Cardiac muscle cell (in vitro differentiated cells and primary cell): Measurements from ENCODE around the gene OR10H1. TPM values are rescaled to one million over a fixed set of nuclear protein-coding genes. Genes with fewer than 3 reads are reported as not detected.
"Not testable (repeated sequence)": the region's sequence is repeated elsewhere in the genome, so short reads cannot be mapped to it uniquely, and the experiment has no call there.

Source experiments
- DNase-seq, 2 donors: peaks; one replicate each; pipeline versions ENCODE4 v3.0.0 to v3.0.0-alpha.2; 2010 to 2017; ENCODE audit warnings: low read depth in 1 of 2, low spot score in 1 of 2
- H3K27ac ChIP-seq: fragments of 200-600 bp; sonication (generic); 2 replicates; pipeline ENCODE4 v1.5.1; 2016
- H3K27me3 ChIP-seq: fragments of 200-600 bp; sonication (generic); 2 replicates; pipeline ENCODE4 v1.6.0; 2016; ENCODE audit warnings: control low read depth
- H3K36me3 ChIP-seq: fragments of 200-600 bp; sonication (generic); 2 replicates; pipeline ENCODE4 v1.5.1; 2016; ENCODE audit warnings: control low read depth
- H3K4me1 ChIP-seq: fragments of 200-600 bp; sonication (generic); 2 replicates; pipeline ENCODE4 v1.8.1; 2017; ENCODE audit warnings: low read depth, mild to moderate bottlenecking, mixed run types
- H3K4me3 ChIP-seq: fragments of 200-600 bp; sonication (generic); 2 replicates; pipeline ENCODE4 v1.5.1; 2016; ENCODE audit warnings: mild to moderate bottlenecking
- H3K9me3 ChIP-seq: fragments of 200-600 bp; sonication (generic); 2 replicates; pipeline ENCODE4 v1.5.1; 2017; ENCODE audit warnings: low read depth, mild to moderate bottlenecking, control low read depth
- polyA plus RNA-seq: library from polyadenylated mRNA; unstranded; fragments of >200 nt; fragmentation: Nextera tagmentation; extraction: Ambion mirVana; gene quantifications from 2 replicates; pipeline ENCODE4 v1.2.1, GENCODE V29; 2016
- total RNA-seq: library from RNA; depleted of rRNA; stranded (reverse); fragments of >200 nt; gene quantifications from 2 replicates; pipeline ENCODE4 v1.2.3, GENCODE V29; 2016
- TF ChIP-seq, protein P1 (sequence below): IDR thresholded peaks from 2 replicates; pipeline ENCODE4 v1.5.1; 2012; ENCODE audit warnings: low read depth, mild to moderate bottlenecking, low read length

Gene OR10H1
- total and polyA plus RNA-seq, 2 experiments from 2014 or later: not detected

DNA sequence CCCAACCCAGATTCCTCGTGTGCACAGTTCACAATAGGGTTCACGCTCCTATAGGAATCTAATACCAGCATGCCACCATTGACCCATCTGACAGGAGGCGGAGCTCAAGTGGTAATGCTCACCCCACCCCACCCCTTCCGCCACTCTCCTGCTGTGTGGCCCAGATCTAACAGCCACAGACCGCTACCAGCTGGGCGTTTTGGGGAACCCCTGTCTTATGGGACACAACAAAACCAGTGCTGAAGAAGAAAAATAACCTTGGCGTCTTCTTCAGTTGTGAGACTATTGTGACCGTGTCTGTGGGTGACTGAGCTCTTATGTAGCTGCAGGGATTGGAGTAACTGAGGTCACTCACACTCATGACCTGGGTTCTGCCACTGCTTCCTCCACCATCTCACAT lies 5.2 kb upstream of the OR10H1 start:
- Histone ChIP-seq H3K4me1 (no peaks in the 10 kb centered on the region), H3K27me3 (no peaks in the 10 kb centered on the region), H3K9me3 (no peaks in the 10 kb centered on the region), H3K36me3 (no peaks in the 10 kb centered on the region), H3K4me3 (no peak overlapping the region), H3K27ac (no peak overlapping the region)
- DNase-seq: no peak
- TF ChIP-seq, protein P1, sequence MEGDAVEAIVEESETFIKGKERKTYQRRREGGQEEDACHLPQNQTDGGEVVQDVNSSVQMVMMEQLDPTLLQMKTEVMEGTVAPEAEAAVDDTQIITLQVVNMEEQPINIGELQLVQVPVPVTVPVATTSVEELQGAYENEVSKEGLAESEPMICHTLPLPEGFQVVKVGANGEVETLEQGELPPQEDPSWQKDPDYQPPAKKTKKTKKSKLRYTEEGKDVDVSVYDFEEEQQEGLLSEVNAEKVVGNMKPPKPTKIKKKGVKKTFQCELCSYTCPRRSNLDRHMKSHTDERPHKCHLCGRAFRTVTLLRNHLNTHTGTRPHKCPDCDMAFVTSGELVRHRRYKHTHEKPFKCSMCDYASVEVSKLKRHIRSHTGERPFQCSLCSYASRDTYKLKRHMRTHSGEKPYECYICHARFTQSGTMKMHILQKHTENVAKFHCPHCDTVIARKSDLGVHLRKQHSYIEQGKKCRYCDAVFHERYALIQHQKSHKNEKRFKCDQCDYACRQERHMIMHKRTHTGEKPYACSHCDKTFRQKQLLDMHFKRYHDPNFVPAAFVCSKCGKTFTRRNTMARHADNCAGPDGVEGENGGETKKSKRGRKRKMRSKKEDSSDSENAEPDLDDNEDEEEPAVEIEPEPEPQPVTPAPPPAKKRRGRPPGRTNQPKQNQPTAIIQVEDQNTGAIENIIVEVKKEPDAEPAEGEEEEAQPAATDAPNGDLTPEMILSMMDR: no peak

DNA sequence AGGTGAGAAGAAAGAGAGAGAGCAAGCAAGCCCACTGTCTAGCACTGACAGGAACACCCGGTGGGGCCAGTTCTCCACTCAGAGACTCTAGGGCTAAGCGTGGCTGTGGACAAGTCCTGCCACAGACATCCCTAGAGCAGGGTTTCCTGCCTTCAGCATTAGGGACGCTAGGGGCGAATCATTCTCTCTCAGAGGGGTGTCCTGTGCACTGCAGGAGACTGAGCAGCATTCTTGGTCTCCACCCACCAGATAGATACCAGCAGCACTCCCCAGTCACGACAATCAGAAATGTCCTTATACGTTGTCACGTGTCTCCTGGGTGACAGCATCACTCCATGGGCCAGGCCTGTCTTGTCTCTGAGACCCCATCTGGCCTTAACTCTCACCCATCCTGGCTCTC lies 1.5 kb downstream of the OR10H1 start:
- DNase-seq: no peak
- Histone ChIP-seq H3K27me3 (no peaks in the 10 kb centered on the region), H3K27ac (no peak overlapping the region), H3K9me3 (no peaks in the 10 kb centered on the region), H3K4me3 (no peak overlapping the region), H3K4me1 (no peaks in the 10 kb centered on the region), H3K36me3 (no peaks in the 10 kb centered on the region)
- TF ChIP-seq, protein P1: no peak

DNA sequence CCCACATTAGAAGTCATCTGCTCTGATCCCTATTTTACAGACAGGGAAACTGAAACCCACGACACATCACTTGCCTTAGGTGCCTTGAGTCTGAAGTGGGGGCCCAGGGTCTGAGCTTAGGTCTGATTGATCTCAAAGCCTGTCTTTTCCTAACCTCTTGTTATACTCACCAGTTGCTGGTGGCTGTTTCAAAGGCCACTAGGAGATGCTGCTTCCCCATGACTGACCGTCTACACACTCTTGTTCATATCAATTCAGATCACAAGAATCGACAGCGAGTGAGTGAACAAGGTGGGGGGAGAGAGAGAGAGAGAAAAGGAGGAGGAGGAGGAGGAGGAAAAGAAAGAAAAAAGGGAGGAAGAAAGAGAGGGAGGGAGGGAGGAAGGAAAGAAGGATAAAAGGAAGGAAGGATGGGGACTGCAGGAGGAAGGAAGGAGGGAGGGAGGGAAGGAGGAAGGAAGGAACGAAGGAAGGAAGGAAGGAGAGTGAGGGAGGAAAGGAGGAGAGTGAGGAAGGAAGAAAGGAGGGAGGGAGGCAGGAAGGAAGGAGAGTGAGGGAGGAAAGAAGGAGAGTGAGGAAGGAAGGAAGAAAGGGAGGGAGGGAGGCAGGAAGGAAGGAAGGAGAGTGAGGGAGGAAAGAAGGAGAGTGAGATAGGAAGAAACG lies 3.3 kb downstream of the OR10H1 start:
- Histone ChIP-seq H3K4me1 (no peaks in the 10 kb centered on the region), H3K27ac (no peak overlapping the region), H3K36me3 (no peaks in the 10 kb centered on the region), H3K27me3 (no peaks in the 10 kb centered on the region), H3K9me3 (no peaks in the 10 kb centered on the region), H3K4me3 (no peak overlapping the region)
- no peak for DNase-seq
- TF ChIP-seq, protein P1: no peak

DNA sequence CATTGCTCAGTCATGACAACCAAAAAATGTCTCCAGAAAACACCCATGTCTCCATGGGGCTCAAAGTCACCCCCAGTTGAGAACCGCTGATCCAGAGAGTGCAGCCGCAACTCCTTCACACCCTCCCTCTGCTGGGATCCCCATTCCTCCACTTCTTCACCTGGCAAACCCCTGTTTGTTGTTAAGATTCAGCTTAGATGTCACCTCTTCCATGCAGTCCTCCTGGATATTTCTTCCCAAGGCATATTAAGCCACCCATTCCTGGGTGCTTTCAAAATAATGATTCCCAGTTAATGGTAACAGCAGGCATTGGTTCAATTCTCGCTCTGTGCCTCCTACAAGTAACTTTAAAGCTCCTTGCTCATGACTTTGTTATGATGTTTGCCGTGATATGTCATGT lies 4.0 kb downstream of the OR10H1 start:
- Histone ChIP-seq H3K36me3 (no peaks in the 10 kb centered on the region), H3K9me3 (no peaks in the 10 kb centered on the region), H3K27me3 (no peaks in the 10 kb centered on the region), H3K4me3 (no peak overlapping the region), H3K4me1 (no peaks in the 10 kb centered on the region), H3K27ac (no peak overlapping the region)
- TF ChIP-seq, protein P1: no peak
- no peak for DNase-seq

DNA sequence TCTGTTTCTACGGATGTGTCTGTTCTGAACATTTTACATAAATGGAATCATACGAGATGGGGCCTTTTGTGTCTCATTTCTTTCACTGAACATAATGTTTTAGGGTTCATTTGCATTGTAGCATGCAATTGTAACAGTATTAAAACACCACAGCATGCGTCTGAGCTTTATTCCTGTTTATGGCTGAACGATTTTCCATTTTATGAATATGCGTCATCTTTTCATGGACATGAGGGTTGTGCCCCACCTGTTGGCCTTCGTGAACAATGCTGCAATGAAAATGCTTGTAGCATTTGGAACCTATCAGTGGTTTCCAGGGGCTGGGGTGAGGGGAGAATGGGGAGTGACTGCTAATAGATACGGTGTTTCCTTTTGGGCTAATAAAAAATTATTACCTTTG lies 5.1 kb downstream of the OR10H1 start:
- H3K36me3 ChIP-seq: no peaks in the 10 kb centered on the region
- TF ChIP-seq, protein P1: no peak
- H3K4me1 ChIP-seq: no peaks in the 10 kb centered on the region
- no peaks in the 10 kb centered on the region for H3K9me3 ChIP-seq
- no peaks in the 10 kb centered on the region for H3K27me3 ChIP-seq
- no peak overlapping the region for H3K27ac ChIP-seq
- H3K4me3 ChIP-seq: no peak overlapping the region
- DNase-seq: peak in 1 of 2 donors; percentile 0

DNA sequence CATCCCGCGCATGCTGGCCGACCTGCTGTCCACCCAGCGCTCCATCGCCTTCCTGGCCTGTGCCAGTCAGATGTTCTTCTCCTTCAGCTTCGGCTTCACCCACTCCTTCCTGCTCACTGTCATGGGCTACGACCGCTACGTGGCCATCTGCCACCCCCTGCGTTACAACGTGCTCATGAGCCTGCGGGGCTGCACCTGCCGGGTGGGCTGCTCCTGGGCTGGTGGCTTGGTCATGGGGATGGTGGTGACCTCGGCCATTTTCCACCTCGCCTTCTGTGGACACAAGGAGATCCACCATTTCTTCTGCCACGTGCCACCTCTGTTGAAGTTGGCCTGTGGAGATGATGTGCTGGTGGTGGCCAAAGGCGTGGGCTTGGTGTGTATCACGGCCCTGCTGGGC lies 21.2 kb downstream of the OR10H1 start:
- not testable (repeated sequence) for H3K4me3 ChIP-seq, H3K27ac ChIP-seq, H3K9me3 ChIP-seq, H3K36me3 ChIP-seq, DNase-seq, H3K4me1 ChIP-seq, H3K27me3 ChIP-seq
